GM21423 (cell line): Measurements from ENCODE around the gene CHST8.
A peak's percentile ranks its signal among the peaks of the same experiment; 100 is the strongest.

Source experiments
- ATAC-seq: cut with Tn5 transposase; IDR thresholded peaks from one replicate; pipeline ENCODE4 v1.9.1; 2021; ENCODE audit warnings: mild to moderate bottlenecking, moderate library complexity; ENCODE audit not compliant: unreplicated experiment

CHST8 gene

GRCh38 chr19:33763633-33764371 lies 142.0 kb downstream of the CHST8 start:
- no peak for ATAC-seq

DNA sequence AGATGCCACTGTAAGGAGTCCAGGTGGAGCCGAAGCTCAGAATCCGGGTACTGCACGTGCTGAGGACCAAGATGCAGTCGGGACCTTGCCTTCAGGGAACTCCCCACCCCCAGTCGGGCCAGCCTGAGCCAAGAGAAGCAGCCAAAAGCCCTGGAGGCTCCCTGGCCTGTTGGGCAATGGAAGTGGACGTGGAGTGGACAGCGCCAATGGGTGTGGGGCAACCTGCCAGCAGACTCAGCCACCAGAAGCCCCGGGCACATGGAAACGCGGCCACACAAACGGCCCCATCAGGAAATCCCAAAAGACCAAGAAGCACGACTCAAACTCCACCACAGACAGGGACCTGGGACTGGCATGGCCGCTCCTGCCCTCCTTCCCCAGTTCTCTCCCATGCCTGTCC lies 144.9 kb downstream of the CHST8 start:
- no peak for ATAC-seq

- ATAC-seq: no peak
Observed at GRCh38 chr19:33767898-33768413, 146.2 kb downstream of the CHST8 start.

- no peak for ATAC-seq
Observed at GRCh38 chr19:33769208-33769607, 147.5 kb downstream of the CHST8 start.

DNA sequence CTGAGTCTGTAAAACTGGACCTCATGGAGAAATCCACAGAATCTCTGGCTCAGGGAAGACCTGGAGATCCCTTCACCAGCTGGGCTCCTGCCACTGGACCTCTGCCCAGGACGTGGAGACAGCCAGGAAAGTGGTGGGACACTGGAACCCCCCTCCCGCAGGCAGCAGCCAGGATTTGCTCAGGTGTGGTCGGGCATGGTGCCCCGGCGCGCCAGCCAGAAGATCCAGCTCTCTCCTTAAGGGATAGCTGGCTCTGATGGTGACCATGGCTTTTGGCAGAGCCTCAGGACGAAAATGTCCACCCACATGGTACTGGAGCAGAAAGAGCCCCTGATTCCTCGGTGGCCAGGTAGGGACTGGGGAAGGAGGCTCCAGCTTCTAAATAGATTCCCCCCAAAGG lies 148.4 kb downstream of the CHST8 start:
- ATAC-seq: no peak

DNA sequence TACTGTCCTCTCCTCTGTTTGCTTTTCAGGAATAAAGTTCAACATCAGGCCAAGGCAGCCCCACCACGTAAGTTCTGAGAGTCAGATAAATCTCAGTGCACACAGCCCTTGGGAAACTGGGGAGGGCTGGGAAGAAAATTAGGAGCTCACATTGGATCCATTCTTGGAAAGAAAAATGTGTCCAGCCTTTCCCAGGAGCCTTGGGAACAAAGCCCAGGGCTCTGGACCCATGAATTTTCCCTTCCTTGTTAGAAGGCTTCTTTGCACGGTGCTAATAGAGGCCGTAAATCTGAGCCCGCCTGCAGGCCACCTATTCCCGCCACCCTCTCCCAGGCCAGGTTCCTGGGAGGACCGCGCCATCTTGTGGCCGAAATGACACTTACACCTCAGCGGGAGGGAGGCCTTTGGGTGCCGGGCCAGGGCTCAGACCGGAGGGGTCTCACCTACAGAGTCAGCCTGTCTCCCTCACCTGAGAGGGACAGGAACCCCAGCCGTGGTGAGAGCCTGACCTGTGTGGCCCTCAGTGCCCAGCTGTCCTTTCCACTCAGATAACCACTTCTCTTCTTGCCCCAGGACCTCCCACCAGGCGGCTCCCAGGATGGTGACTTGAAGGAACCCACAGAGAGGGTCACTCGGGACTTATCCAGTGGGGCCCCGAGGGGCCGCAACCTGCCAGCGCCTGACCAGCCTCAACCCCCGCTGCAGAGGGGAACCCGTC lies 149.8 kb downstream of the CHST8 start:
- ATAC-seq: no peak

- ATAC-seq: no peak
Observed at GRCh38 chr19:33772102-33772857, 150.5 kb downstream of the CHST8 start.

GRCh38 chr19:33772858-33773180 lies 151.1 kb downstream of the CHST8 start:
- ATAC-seq: no peak

GRCh38 chr19:33773704-33774624 lies 152.2 kb downstream of the CHST8 start:
- no peak for ATAC-seq

- ATAC-seq: no peak
Observed at GRCh38 chr19:33774751-33775150, 153.0 kb downstream of the CHST8 start.

DNA sequence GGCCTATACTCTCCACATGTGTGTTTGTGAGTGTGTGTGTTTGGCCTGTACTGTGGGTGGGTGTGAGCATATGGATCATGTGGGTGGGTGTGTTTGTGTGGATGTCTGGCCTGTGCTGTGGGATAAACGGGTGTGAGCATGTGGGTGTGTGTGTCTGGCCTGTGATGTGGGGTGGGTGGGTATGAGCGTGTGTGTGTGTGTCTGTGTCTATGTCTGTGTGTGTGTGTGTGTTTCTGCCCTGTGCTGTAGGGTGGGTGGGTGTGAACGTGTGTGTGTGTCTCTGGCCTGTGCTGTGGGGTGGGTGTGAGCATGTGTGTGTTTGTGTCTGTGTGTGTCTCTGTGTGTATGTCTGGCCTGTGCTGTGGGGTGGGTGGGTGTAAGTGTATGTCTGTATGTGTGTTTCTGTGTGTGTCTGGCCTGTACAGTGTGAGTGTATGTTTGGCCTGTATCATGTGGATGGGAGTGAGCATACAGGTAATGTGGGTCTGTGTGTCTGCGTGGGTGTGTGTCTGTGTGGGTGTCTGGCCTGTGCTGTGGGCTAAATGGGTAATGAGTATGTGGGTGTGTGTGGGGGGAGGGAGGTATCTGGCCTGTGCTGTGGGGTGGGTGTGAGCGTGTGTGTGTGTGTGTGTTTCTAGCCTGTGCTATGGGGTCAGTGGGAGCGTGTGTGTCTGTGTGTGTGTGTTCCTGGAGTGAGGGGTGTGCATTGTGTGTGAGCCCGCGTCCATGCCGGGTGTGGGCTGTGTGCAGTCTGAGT lies 154.2 kb downstream of the CHST8 start:
- no peak for ATAC-seq

- no peak for ATAC-seq
Observed at GRCh38 chr19:33777351-33777750, 155.6 kb downstream of the CHST8 start.

GRCh38 chr19:33777753-33778088 lies 156.0 kb downstream of the CHST8 start:
- ATAC-seq: no peak

- peak; percentile 84 for ATAC-seq
Observed at GRCh38 chr19:33778089-33778791, 156.5 kb downstream of the CHST8 start.

DNA sequence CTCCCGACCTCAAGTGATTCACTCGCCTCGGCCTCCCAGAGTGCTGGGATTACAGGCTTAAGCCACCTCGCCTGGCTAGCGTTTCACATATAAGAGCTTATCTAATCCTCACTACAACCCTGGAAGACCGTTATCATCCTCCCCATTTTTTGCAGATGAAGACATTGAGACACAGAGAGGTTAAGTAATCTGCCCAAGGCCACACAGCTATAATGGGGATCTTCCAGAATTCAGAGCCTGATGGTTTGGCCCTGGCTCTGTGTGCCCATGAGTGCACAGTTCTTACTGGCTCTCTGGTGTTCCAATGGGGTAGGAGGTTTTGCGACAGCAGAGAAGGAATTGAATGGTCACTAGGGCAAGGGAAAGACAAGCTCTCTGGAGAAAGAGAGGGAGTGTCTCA lies 158.1 kb downstream of the CHST8 start:
- no peak for ATAC-seq

- ATAC-seq: no peak
Observed at GRCh38 chr19:33780251-33780650, 158.5 kb downstream of the CHST8 start.

GRCh38 chr19:33780746-33781145 lies 159.0 kb downstream of the CHST8 start:
- ATAC-seq: no peak

DNA sequence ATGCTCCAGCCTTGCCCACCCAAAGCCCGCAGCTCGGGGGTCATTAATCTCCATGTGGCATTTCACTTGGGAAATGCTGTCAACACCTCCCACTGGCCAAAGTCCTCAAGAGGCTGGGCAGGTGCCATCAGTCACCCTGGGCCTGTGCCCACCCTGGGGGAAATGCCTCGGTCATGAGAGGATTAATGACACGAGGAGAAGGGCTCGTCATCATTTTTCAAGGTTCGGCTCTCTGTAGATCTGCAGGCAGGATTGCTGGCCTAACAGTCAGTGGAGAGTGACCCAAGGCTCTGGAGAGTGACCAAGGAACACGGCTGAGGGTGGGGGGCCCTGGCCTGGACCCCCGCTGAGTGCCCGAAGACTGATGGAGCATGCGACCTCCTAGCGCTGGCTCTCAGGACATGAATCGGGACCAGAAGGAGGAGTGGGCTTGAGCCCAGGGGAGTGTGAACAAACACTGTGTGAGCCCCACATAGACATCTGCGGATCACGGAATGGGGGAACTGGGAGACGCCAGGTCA lies 159.7 kb downstream of the CHST8 start:
- no peak for ATAC-seq

- no peak for ATAC-seq
Observed at GRCh38 chr19:33781996-33782395, 160.2 kb downstream of the CHST8 start.
